Measurements from ENCODE around the gene FGD2. TPM values are rescaled to one million over a fixed set of nuclear protein-coding genes. Genes with fewer than 3 reads are reported as not detected.

The FGD2 gene
- total and polyA plus RNA-seq, 9 of the 15 experiments (the other 6 are each of a cell fraction or from before 2014, with no cell fraction given), result 0.09 TPM; not detected in 8

GRCh38 chr6:37018198-37019064, 13.0 kb downstream of the FGD2 start (continued):
- TF ChIP-seq CHD7 (IDR thresholded peaks at IDR 0.05; ENCODE audit: low read depth, low read length), result no peak
- TF ChIP-seq HDGF (IDR thresholded peaks at IDR 0.05), result peak; percentile 44; the same call in 1 of the 2 replicates
- TF ChIP-seq ZNF354B (CRISPR knock-in tag; IDR thresholded peaks at IDR 0.05), result no peak
- TF ChIP-seq ZBTB33 (CRISPR knock-in tag; IDR thresholded peaks at IDR 0.05), result peak; percentile 79
- no peak for TF ChIP-seq CUX1 (CRISPR knock-in tag; IDR thresholded peaks at IDR 0.05)
- TF ChIP-seq GATA2 (CRISPR knock-in tag; IDR thresholded peaks at IDR 0.05), result no peak
- TF ChIP-seq LEF1 (IDR thresholded peaks at IDR 0.05), result no peak
- TF ChIP-seq NFIX (CRISPR knock-in tag; IDR thresholded peaks at IDR 0.05; ENCODE audit: low read depth), result no peak
